Peyer's patch (tissue), 4 donors: ENCODE data around the gene PNCK.

Source experiments
- POLR2A ChIP-seq, 2 donors: fragments of 450-650 bp; IDR thresholded peaks; one replicate each; pipeline ENCODE4 v1.5.1; 2017; ENCODE audit warnings: antibody characterized with exemption in 2 of 2, mild to moderate bottlenecking in 2 of 2, moderate library complexity in 2 of 2
- TF ChIP-seq, protein P1 (sequence below), 6 experiments: fragments of 450-650 bp in 4 of 6; fragments of 200-600 bp in 2 of 6; sonication (generic) in 1 of 6; IDR thresholded peaks; one replicate each; pipeline ENCODE4 v1.5.1; 2017 to 2019; ENCODE audit warnings: antibody characterized with exemption in 6 of 6, mild to moderate bottlenecking in 3 of 6, moderate library complexity in 1 of 6

DNA sequence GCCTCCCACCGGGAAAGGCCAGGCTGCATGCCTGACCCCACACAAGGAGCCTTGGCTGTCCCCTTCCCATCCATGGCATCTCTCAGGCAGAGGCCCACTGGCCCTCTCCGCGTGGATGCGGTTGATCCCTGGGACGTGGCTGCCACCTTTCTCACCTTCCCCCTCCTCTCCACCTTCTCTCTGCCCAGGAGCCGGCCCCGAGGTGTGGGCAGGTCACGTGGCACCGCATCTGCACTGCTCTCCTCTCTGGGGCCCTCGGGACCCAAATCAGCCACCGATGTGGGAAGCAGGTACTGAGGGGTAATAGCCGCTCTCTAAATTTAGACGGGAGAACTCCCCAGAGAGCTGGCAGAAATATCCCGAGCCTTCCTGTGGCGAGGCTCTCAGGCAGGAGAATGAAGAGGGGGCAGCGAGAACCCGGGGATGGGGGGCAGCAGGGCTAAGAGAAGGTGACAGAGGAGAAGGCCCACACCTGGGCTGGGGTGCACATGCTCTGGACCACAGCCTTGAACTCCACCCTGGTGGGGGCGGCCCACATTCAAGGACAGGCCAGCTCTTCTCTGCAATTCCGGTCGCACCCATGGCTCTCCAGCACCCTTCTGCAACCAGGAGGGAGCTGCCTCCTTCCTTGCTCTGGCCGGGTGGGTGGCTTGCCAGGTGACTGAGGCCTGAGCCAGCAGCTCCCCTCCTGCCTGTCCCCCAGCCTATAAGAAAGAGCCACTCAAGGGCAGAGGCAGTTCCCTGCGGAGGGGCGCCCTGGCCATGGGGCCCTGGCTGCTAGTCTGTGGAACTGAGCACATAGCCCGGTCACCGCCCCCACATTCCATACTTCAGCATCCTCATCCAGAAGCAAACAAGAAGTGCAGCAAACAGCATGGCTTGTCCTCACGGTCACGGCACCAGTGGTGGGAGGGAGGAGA, 36.2 kb downstream of the PNCK start:
- TF ChIP-seq, protein P1, sequence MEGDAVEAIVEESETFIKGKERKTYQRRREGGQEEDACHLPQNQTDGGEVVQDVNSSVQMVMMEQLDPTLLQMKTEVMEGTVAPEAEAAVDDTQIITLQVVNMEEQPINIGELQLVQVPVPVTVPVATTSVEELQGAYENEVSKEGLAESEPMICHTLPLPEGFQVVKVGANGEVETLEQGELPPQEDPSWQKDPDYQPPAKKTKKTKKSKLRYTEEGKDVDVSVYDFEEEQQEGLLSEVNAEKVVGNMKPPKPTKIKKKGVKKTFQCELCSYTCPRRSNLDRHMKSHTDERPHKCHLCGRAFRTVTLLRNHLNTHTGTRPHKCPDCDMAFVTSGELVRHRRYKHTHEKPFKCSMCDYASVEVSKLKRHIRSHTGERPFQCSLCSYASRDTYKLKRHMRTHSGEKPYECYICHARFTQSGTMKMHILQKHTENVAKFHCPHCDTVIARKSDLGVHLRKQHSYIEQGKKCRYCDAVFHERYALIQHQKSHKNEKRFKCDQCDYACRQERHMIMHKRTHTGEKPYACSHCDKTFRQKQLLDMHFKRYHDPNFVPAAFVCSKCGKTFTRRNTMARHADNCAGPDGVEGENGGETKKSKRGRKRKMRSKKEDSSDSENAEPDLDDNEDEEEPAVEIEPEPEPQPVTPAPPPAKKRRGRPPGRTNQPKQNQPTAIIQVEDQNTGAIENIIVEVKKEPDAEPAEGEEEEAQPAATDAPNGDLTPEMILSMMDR (IDR thresholded peaks at IDR 0.05), result no peak
- TF ChIP-seq POLR2A (IDR thresholded peaks at IDR 0.05), result no peak
